ENCODE results near the gene NSD1.

The NSD1 gene

DNA sequence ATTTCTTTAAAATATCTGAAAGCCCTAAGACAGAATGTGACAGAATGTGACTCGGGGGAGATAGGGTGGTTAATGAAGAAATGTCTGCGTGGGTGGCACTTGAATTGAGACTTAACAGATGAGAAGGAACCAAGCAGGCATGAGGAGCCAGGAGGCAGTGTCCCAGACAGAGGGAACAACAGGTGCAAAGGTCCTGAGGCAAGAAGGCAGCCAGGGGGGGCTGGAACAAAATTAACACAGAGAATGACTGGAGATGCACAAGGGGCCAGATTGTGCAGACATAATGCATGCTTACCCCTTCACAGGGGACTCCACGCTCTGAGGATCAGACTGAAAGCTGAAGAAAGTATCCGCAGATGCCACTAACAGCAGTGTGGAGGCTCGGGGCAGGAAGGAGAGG, 216.2 kb downstream of the NSD1 start:
- no peak for DNase-seq (ENCODE audit: low read depth)
